Renal cortex interstitium (tissue), 11 donors: Measurements from ENCODE around the gene SPATA9. TPM values are rescaled to one million over a fixed set of nuclear protein-coding genes. Genes with fewer than 3 reads are reported as not detected.

Experiments
- DNase-seq, 11 donors: peaks; one replicate each; pipeline ENCODE4 v3.0.0-alpha.2; 2013; ENCODE audit warnings: low read depth in 9 of 11, low spot score in 4 of 11; ENCODE audit errors: extremely low read depth in 1 of 11
- polyA plus RNA-seq, 3 donors: library from polyadenylated mRNA; unstranded; fragments of 120-200 nt; gene quantifications; one replicate each; pipeline ENCODE4 v1.2.1, GENCODE V29; 2013; ENCODE audit not compliant: insufficient read length in 3 of 3

SPATA9 gene
- polyA plus RNA-seq, 3 donors: 1.2 to 1.7 (median 1.4) TPM

- DNase-seq: no peak
Observed at GRCh38 chr5:95699337-95699736, 16.5 kb upstream of the SPATA9 start.

- DNase-seq: peak in 3 of 11 donors; percentile 13 to 41 (median 27)
Observed at GRCh38 chr5:95697781-95698681, 15.2 kb upstream of the SPATA9 start.

GRCh38 chr5:95690333-95690732 lies 7.5 kb upstream of the SPATA9 start:
- DNase-seq: no peak

- no peak for DNase-seq
Observed at GRCh38 chr5:95689680-95690079, 6.9 kb upstream of the SPATA9 start.

GRCh38 chr5:95686651-95687050 lies 3.9 kb upstream of the SPATA9 start:
- no peak for DNase-seq

- no peak for DNase-seq
Observed at GRCh38 chr5:95684361-95684760, 1.6 kb upstream of the SPATA9 start.

GRCh38 chr5:95673081-95673480 lies 9.7 kb downstream of the SPATA9 start:
- no peak for DNase-seq

- no peak for DNase-seq
Observed at GRCh38 chr5:95672641-95673040, 10.2 kb downstream of the SPATA9 start.

GRCh38 chr5:95671826-95672225 lies 11.0 kb downstream of the SPATA9 start:
- DNase-seq: no peak

GRCh38 chr5:95670568-95670967 lies 12.2 kb downstream of the SPATA9 start:
- DNase-seq: no peak

GRCh38 chr5:95669985-95670384 lies 12.8 kb downstream of the SPATA9 start:
- no peak for DNase-seq

GRCh38 chr5:95669540-95669939 lies 13.3 kb downstream of the SPATA9 start:
- no peak for DNase-seq

GRCh38 chr5:95668728-95669127 lies 14.1 kb downstream of the SPATA9 start:
- no peak for DNase-seq

GRCh38 chr5:95668216-95668615 lies 14.6 kb downstream of the SPATA9 start:
- DNase-seq: no peak

- no peak for DNase-seq
Observed at GRCh38 chr5:95667678-95668077, 15.1 kb downstream of the SPATA9 start.

GRCh38 chr5:95667061-95667618 lies 15.7 kb downstream of the SPATA9 start:
- no peak for DNase-seq

- DNase-seq: peak in 8 of 11 donors; percentile 16 to 61 (median 34)
Observed at GRCh38 chr5:95664204-95664786, 18.5 kb downstream of the SPATA9 start.

GRCh38 chr5:95662946-95663345 lies 19.8 kb downstream of the SPATA9 start:
- no peak for DNase-seq

- no peak for DNase-seq
Observed at GRCh38 chr5:95660060-95660459, 22.7 kb downstream of the SPATA9 start.

- DNase-seq: no peak
Observed at GRCh38 chr5:95655575-95655974, 27.2 kb downstream of the SPATA9 start.
